Mammary epithelial cell (primary cell): Measurements from ENCODE around the gene NACC2.

ENCODE experiments used
- CTCF ChIP-seq, 2 donors: IDR thresholded peaks in 1 of 2; conservative IDR thresholded peaks in 1 of 2; 2 replicates each; pipeline ENCODE4 v1.5.1; 2011 to 2012; ENCODE audit warnings: inconsistent platforms in 2 of 2, low read length in 2 of 2, mild to moderate bottlenecking in 2 of 2, control low read depth in 1 of 2, low read depth in 1 of 2; ENCODE audit not compliant: insufficient read depth in 1 of 2; ENCODE audit errors: extremely low read depth in 1 of 2
- EZH2 ChIP-seq: IDR thresholded peaks from 2 replicates; pipeline ENCODE4 v1.6.1; 2012; ENCODE audit warnings: low read length, inconsistent platforms, borderline replicate concordance

GRCh38 chr9:135968601-135969000, 126.5 kb downstream of the NACC2 start:
- TF ChIP-seq CTCF (conservative IDR thresholded peaks at IDR 0.05 in 1 of 2, IDR thresholded peaks at IDR 0.05 in 1 of 2; ENCODE audit: extremely low read depth in 1 of 2, insufficient read depth in 1 of 2, low read depth in 1 of 2, low read length in 2 of 2): no peak
- TF ChIP-seq EZH2: no peak
